Endothelial cell of umbilical vein (primary cell): ENCODE data around the gene TSPAN18. TPM values are rescaled to one million over a fixed set of nuclear protein-coding genes. Genes with fewer than 3 reads are reported as not detected.
A peak's percentile ranks its signal among the peaks of the same experiment; 100 is the strongest.

ENCODE experiments used
- BruUV-seq: library from RNA; stranded (reverse); fragments of 400-500 nt; replicated peaks from 2 replicates; lab custom pipeline; 2021; lab: Mats Ljungman, UMichigan
- CTCF ChIA-PET: fragments of 300-600, 350-600 bp; sonication (Branson Sonifier 250); formaldehyde crosslinking; loops from one replicate; lab custom pipeline; 2021; ENCODE audit warnings: antibody characterized with exemption, inconsistent platforms; lab: Charles Lee
- POLR2A ChIA-PET: fragments of 300-600, 350-600 bp; sonication (Branson Sonifier 250); formaldehyde crosslinking; loops from one replicate; lab custom pipeline; 2021; ENCODE audit warnings: antibody characterized with exemption, inconsistent platforms; lab: Charles Lee
- DNase-seq: peaks from one replicate; pipeline ENCODE4 v3.0.0-alpha.2; 2011; ENCODE audit warnings: low read depth, low spot score
- FAIRE-seq: peaks from 2 replicates; lab custom pipeline; 2011; peaks lifted over from hg19 to GRCh38; lab: Jason Lieb, UNC
- H2AFZ ChIP-seq: 2 replicates; pipeline ENCODE4 v1.6.0; 2012; ENCODE audit warnings: low read depth, low read length, control low read depth, inconsistent platforms
- H3K27ac ChIP-seq: 2 replicates; pipeline ENCODE4 v1.5.1; 2011; ENCODE audit warnings: low read depth, mild to moderate bottlenecking, control low read depth, low read length, moderate library complexity; ENCODE audit not compliant: insufficient read depth
- H3K27me3 ChIP-seq, 2 experiments: 2 replicates each; pipeline versions ENCODE4 v1.6.0 to v1.6.1; 2011; ENCODE audit warnings: low read length in 2 of 2, mixed read lengths in 1 of 2; ENCODE audit not compliant: control insufficient read depth in 2 of 2, insufficient read depth in 2 of 2
- H3K36me3 ChIP-seq, 2 experiments: 2 replicates in 1 of 2; 3 replicates in 1 of 2; pipeline ENCODE4 v1.5.1; 2011; ENCODE audit warnings: low read length in 2 of 2, mild to moderate bottlenecking in 1 of 2, moderate library complexity in 1 of 2; ENCODE audit not compliant: control insufficient read depth in 2 of 2, insufficient read depth in 2 of 2; ENCODE audit errors: extremely low read depth in 1 of 2
- H3K4me1 ChIP-seq: 3 replicates; pipeline ENCODE4 v1.5.1; 2011; ENCODE audit warnings: mild to moderate bottlenecking, low read length; ENCODE audit not compliant: control insufficient read depth, insufficient read depth; ENCODE audit errors: extremely low read depth
- H3K4me2 ChIP-seq: 2 replicates; pipeline ENCODE4 v1.6.1; 2011; ENCODE audit warnings: low read length, control low read depth, mixed read lengths; ENCODE audit not compliant: insufficient read depth
- H3K4me3 ChIP-seq, 3 experiments: fragments of 200-600 bp in 1 of 3; sonication (generic), shearing (Covaris generic) in 1 of 3; replicated peaks in 1 of 3; 2 replicates each; pipeline ENCODE4 v1.5.1; 2011 to 2016; ENCODE audit warnings: control low read depth in 3 of 3, low read length in 3 of 3, mild to moderate bottlenecking in 2 of 3, inconsistent platforms in 1 of 3, low read depth in 1 of 3, moderate library complexity in 1 of 3; ENCODE audit not compliant: insufficient read depth in 1 of 3
- H3K79me2 ChIP-seq: 2 replicates; pipeline ENCODE4 v1.6.0; 2012; ENCODE audit warnings: low read length, inconsistent platforms; ENCODE audit not compliant: control insufficient read depth, insufficient read depth
- H3K9ac ChIP-seq: replicated peaks from 2 replicates; pipeline ENCODE3; 2011; ENCODE audit warnings: low read length, control low read depth; ENCODE audit not compliant: insufficient read depth; ENCODE audit errors: extremely low read depth
- H3K9me1 ChIP-seq: replicated peaks from 3 replicates; pipeline ENCODE4 v1.6.0; 2011; ENCODE audit warnings: mild to moderate bottlenecking, low read length; ENCODE audit not compliant: control insufficient read depth, insufficient read depth; ENCODE audit errors: extremely low read depth
- H3K9me3 ChIP-seq: replicated peaks from 2 replicates; pipeline ENCODE4 v1.5.1; 2012; ENCODE audit warnings: low read length, inconsistent platforms; ENCODE audit not compliant: control insufficient read depth, insufficient read depth
- H4K20me1 ChIP-seq: replicated peaks from 2 replicates; pipeline ENCODE3; 2011; ENCODE audit warnings: mild to moderate bottlenecking, low read length; ENCODE audit not compliant: control insufficient read depth, insufficient read depth; ENCODE audit errors: extremely low read depth
- EZH2 ChIP-seq: IDR thresholded peaks from 2 replicates; pipeline ENCODE4 v1.6.1; 2012; ENCODE audit warnings: borderline replicate concordance, low read depth, mild to moderate bottlenecking, moderate library complexity, low read length, inconsistent platforms; ENCODE audit not compliant: severe bottlenecking
- FOS ChIP-seq: IDR thresholded peaks from 2 replicates; pipeline ENCODE4 v1.6.1; 2011; ENCODE audit warnings: mild to moderate bottlenecking, low read length, moderate library complexity, borderline replicate concordance; ENCODE audit not compliant: insufficient read depth
- GATA2 ChIP-seq: IDR thresholded peaks from 2 replicates; pipeline ENCODE4 v1.7.0; 2011; ENCODE audit warnings: low read depth, mild to moderate bottlenecking, moderate library complexity, mixed read lengths, low read length; ENCODE audit not compliant: insufficient read length, insufficient read depth
- JUN ChIP-seq: IDR thresholded peaks from 2 replicates; pipeline ENCODE4 v1.6.1; 2011; ENCODE audit warnings: borderline replicate concordance, low read depth; ENCODE audit not compliant: insufficient read length, insufficient read depth
- MYC ChIP-seq: IDR thresholded peaks from one replicate; pipeline ENCODE4 v1.6.1; 2011; ENCODE audit warnings: mild to moderate bottlenecking, low read depth, low read length
- POLR2A ChIP-seq: IDR thresholded peaks from 2 replicates; pipeline ENCODE4 v1.6.1; 2012; ENCODE audit warnings: low read depth, mild to moderate bottlenecking, control low read depth, low read length
- POLR2AphosphoS5 ChIP-seq: IDR thresholded peaks from 2 replicates; pipeline ENCODE4 v1.6.1; 2012; ENCODE audit warnings: low read depth, mild to moderate bottlenecking, control low read depth, low read length, moderate library complexity; ENCODE audit not compliant: insufficient read depth
- dilution Hi-C: fragments of 300-500 bp; cut with MboI; formaldehyde crosslinking; loops from one replicate; pipeline ENCODE4 v1.15.0; 2019; ENCODE audit warnings: low sequenced_read_pairs; ENCODE audit not compliant: extremely low pct_ligation_motif_present
- intact Hi-C: fragments of 100-400 bp; cut with micrococcal nuclease; formaldehyde crosslinking; loops from one replicate; pipeline ENCODE4 v1.10.0; 2022
- polyA plus RNA-seq, 4 experiments: library from polyadenylated mRNA; depleted of rRNA in 3 of 4; stranded (reverse) in 3 of 4; unstranded in 1 of 4; fragments of >200 nt; gene quantifications; 2 replicates each; pipeline versions ENCODE4 v1.2.1 to v1.2.3, GENCODE V29; 2011 to 2012; ENCODE audit warnings: missing spikeins in 1 of 4
- total RNA-seq: library from RNA; stranded (reverse); gene quantifications from 2 replicates; pipeline ENCODE4 v1.2.3, GENCODE V29; 2021
- TF ChIP-seq, protein P1 (sequence below): IDR thresholded peaks from 2 replicates; pipeline ENCODE4 v1.6.1; 2011; ENCODE audit not compliant: insufficient read depth, insufficient read length
- TF ChIP-seq, protein P2 (sequence below), 2 donors: IDR thresholded peaks; 1 replicate in 1 of 2; 2 replicates in 1 of 2; pipeline ENCODE4 v1.5.1; 2011; ENCODE audit warnings: low read length in 2 of 2, mild to moderate bottlenecking in 2 of 2, moderate library complexity in 2 of 2, control low read depth in 1 of 2, inconsistent platforms in 1 of 2, low read depth in 1 of 2; ENCODE audit not compliant: insufficient read depth in 1 of 2; ENCODE audit errors: extremely low read depth in 1 of 2

TSPAN18 gene
- total and polyA plus RNA-seq, 2 donors (not counting 3 experiments of a cell fraction or from before 2014, with no cell fraction given) = 32.2 to 118 TPM

DNA sequence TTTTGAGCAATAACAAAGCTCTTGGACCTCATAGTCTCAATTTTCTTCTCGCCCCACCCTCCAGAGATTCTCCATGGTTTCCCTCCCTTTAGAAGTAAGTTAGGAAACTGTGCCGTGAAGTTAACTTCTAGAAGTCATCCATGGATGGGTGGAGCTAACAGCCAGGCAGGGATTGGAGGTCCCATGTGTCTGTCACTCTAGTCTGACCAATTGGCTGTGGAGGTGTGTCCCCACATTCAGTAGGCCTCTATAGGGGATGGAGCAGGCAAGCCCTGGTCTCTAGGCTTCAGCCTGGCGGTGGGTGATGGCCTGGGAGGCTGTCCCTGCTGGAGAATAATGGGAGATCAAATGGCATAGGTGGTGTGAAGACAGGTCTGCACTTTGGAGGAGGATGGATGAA is 173.2 kb downstream of the TSPAN18 start:
- DNase-seq = peak; percentile 56
- intact Hi-C loops = no loop called here
- no peaks in the 10 kb centered on the region for H4K20me1 ChIP-seq
- dilution Hi-C loops = loop anchor here (10.0 kb wide), 1 partner anchor 275 kb away; no protein-coding TSS in a partner anchor
- BruUV-seq = no TSS peak
- TF ChIP-seq JUN (no peak), MYC (no peak), POLR2A (no peak), FOS (no peak), EZH2 (no peak), POLR2AphosphoS5 (no peak), GATA2 (no peak)
- TF ChIP-seq, protein P1, sequence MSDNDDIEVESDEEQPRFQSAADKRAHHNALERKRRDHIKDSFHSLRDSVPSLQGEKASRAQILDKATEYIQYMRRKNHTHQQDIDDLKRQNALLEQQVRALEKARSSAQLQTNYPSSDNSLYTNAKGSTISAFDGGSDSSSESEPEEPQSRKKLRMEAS = no peak
- TF ChIP-seq, protein P2, sequence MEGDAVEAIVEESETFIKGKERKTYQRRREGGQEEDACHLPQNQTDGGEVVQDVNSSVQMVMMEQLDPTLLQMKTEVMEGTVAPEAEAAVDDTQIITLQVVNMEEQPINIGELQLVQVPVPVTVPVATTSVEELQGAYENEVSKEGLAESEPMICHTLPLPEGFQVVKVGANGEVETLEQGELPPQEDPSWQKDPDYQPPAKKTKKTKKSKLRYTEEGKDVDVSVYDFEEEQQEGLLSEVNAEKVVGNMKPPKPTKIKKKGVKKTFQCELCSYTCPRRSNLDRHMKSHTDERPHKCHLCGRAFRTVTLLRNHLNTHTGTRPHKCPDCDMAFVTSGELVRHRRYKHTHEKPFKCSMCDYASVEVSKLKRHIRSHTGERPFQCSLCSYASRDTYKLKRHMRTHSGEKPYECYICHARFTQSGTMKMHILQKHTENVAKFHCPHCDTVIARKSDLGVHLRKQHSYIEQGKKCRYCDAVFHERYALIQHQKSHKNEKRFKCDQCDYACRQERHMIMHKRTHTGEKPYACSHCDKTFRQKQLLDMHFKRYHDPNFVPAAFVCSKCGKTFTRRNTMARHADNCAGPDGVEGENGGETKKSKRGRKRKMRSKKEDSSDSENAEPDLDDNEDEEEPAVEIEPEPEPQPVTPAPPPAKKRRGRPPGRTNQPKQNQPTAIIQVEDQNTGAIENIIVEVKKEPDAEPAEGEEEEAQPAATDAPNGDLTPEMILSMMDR (IDR thresholded peaks at IDR 0.05; ENCODE audit: extremely low read depth in 1 of 2, insufficient read depth in 1 of 2, low read depth in 1 of 2, low read length in 2 of 2) = no peak
- CTCF ChIA-PET = interaction anchor here (0.6 to 2.6 kb wide), 9 partner anchors 11 to 283 kb away, joined by 3 to 13 read pairs (median 3); no protein-coding TSS in a partner anchor
- no peak overlapping the region for H3K4me3 ChIP-seq
- POLR2A ChIA-PET = no interaction called here
- H2AFZ ChIP-seq = no peak overlapping the region
- no peak overlapping the region for H3K27ac ChIP-seq
- H3K27me3 ChIP-seq = no peaks in the 10 kb centered on the region
- H3K4me2 ChIP-seq = no peak overlapping the region
- H3K9me3 ChIP-seq = no peaks in the 10 kb centered on the region
- H3K4me1 ChIP-seq = no peaks in the 10 kb centered on the region
- no peak overlapping the region for H3K9ac ChIP-seq
- no peaks in the 10 kb centered on the region for H3K9me1 ChIP-seq
- H3K79me2 ChIP-seq = no peaks in the 10 kb centered on the region
- FAIRE-seq = peak; percentile 67
- H3K36me3 ChIP-seq = no peaks in the 10 kb centered on the region
